Measurements from ENCODE around the gene ASRGL1. TPM values are rescaled to one million over a fixed set of nuclear protein-coding genes. Genes with fewer than 3 reads are reported as not detected.

ASRGL1 gene
- total RNA-seq, 2 experiments from 2014 or later, result 3.7 to 9.0 TPM

GRCh38 chr11:62390237-62390636 lies 53.0 kb downstream of the ASRGL1 start:
- no peak overlapping the region for H3K27ac Mint-ChIP-seq
- no peaks in the 10 kb centered on the region for H3K36me3 Mint-ChIP-seq
- peaks cover 38% of the 10 kb centered on the region for H3K27me3 Mint-ChIP-seq

GRCh38 chr11:62390722-62391121 lies 53.5 kb downstream of the ASRGL1 start:
- CTCF ChIA-PET, result interaction anchor here (1.1 to 6.9 kb wide), 5 partner anchors 9 to 165 kb away, joined by 3 to 73 read pairs (median 7); no protein-coding TSS in a partner anchor
- Mint-ChIP-seq H3K27me3 (peaks cover 38% of the 10 kb centered on the region), H3K9me3 (ENCODE audit: low read depth) (no peaks in the 10 kb centered on the region), H3K4me1 (peaks cover 11% of the 10 kb centered on the region), H3K27ac (no peak overlapping the region), H3K36me3 (no peaks in the 10 kb centered on the region), H3K4me3 (no peak overlapping the region)
- no peak for ATAC-seq
- no peak for DNase-seq

More at GRCh38 chr11:62390237-62390636, 53.0 kb downstream of the ASRGL1 start:
- no peak for ATAC-seq
- CTCF ChIA-PET, result interaction anchor here (1.0 to 6.9 kb wide), 6 partner anchors 9 to 170 kb away, joined by 3 to 73 read pairs (median 7); no protein-coding TSS in a partner anchor
- DNase-seq, result no peak
- H3K4me1 Mint-ChIP-seq, result peaks cover 13% of the 10 kb centered on the region
- no peaks in the 10 kb centered on the region for H3K9me3 Mint-ChIP-seq (ENCODE audit: low read depth)
- H3K4me3 Mint-ChIP-seq, result no peak overlapping the region

- DNase-seq, result no peak
- no peak overlapping the region for H3K4me3 Mint-ChIP-seq
Observed at GRCh38 chr11:62391642-62392425, 54.6 kb downstream of the ASRGL1 start.

GRCh38 chr11:62392506-62392905 lies 55.3 kb downstream of the ASRGL1 start:
- no peaks in the 10 kb centered on the region for H3K36me3 Mint-ChIP-seq
- no peak overlapping the region for H3K27ac Mint-ChIP-seq
- no peak overlapping the region for H3K4me3 Mint-ChIP-seq
- no peak for DNase-seq
- CTCF ChIA-PET, result interaction anchor here (0.8 to 6.9 kb wide), 13 partner anchors 8 to 302 kb away, joined by 3 to 73 read pairs (median 5); partner anchors contain the start of genes EEF1G, LBHD1, SCGB1A1 and TUT1
- no peak for ATAC-seq
- no peaks in the 10 kb centered on the region for H3K9me3 Mint-ChIP-seq (ENCODE audit: low read depth)
- peaks cover 2% of the 10 kb centered on the region for H3K4me1 Mint-ChIP-seq
- peaks cover 35% of the 10 kb centered on the region for H3K27me3 Mint-ChIP-seq

More at GRCh38 chr11:62391642-62392425, 54.6 kb downstream of the ASRGL1 start:
- H3K27ac Mint-ChIP-seq, result no peak overlapping the region
- ATAC-seq, result no peak
- H3K27me3 Mint-ChIP-seq, result peaks cover 38% of the 10 kb centered on the region
- H3K4me1 Mint-ChIP-seq, result peaks cover 5% of the 10 kb centered on the region
- H3K9me3 Mint-ChIP-seq (ENCODE audit: low read depth), result no peaks in the 10 kb centered on the region
- H3K36me3 Mint-ChIP-seq, result no peaks in the 10 kb centered on the region
- CTCF ChIA-PET, result interaction anchor here (0.8 to 6.9 kb wide), 7 partner anchors 10 to 201 kb away, joined by 3 to 73 read pairs (median 5); no protein-coding TSS in a partner anchor

GRCh38 chr11:62393061-62393611 lies 55.9 kb downstream of the ASRGL1 start:
- DNase-seq (no peak), ATAC-seq (peak; percentile 60)
- Mint-ChIP-seq H3K36me3 (no peaks in the 10 kb centered on the region), H3K9me3 (ENCODE audit: low read depth) (no peaks in the 10 kb centered on the region), H3K4me1 (peaks cover 2% of the 10 kb centered on the region), H3K27me3 (peaks cover 28% of the 10 kb centered on the region), H3K27ac (no peak overlapping the region), H3K4me3 (no peak overlapping the region)
- CTCF ChIA-PET, result interaction anchor here (0.6 to 6.9 kb wide), 18 partner anchors 8 to 313 kb away, joined by 3 to 73 read pairs (median 5); partner anchors contain the start of genes EEF1G, LBHD1, SCGB1A1 and TUT1

GRCh38 chr11:62393735-62394134 lies 56.5 kb downstream of the ASRGL1 start:
- Mint-ChIP-seq H3K4me1 (peaks cover 2% of the 10 kb centered on the region), H3K9me3 (ENCODE audit: low read depth) (no peaks in the 10 kb centered on the region), H3K27ac (no peak overlapping the region), H3K36me3 (no peaks in the 10 kb centered on the region), H3K27me3 (peaks cover 26% of the 10 kb centered on the region), H3K4me3 (no peak overlapping the region)
- CTCF ChIA-PET, result interaction anchor here (1.0 to 6.9 kb wide), 18 partner anchors 8 to 300 kb away, joined by 3 to 73 read pairs (median 13); partner anchors contain the start of genes EEF1G and SCGB1A1
- ATAC-seq (no peak), DNase-seq (no peak)

- DNase-seq, result peak; percentile 71
- Mint-ChIP-seq H3K36me3 (no peaks in the 10 kb centered on the region), H3K9me3 (ENCODE audit: low read depth) (no peaks in the 10 kb centered on the region), H3K4me1 (peaks cover 6% of the 10 kb centered on the region), H3K27me3 (peaks cover 13% of the 10 kb centered on the region), H3K4me3 (no peak overlapping the region), H3K27ac (no peak overlapping the region)
- ATAC-seq, result peak; percentile 90
- CTCF ChIA-PET, result interaction anchor here (0.6 to 6.9 kb wide), 39 partner anchors 9 to 299 kb away, joined by 3 to 73 read pairs (median 5); partner anchors contain the start of genes SCGB1A1 and TUT1
Observed at GRCh38 chr11:62394825-62395538, 57.7 kb downstream of the ASRGL1 start.

GRCh38 chr11:62395885-62396551 lies 58.8 kb downstream of the ASRGL1 start:
- Mint-ChIP-seq H3K36me3 (no peaks in the 10 kb centered on the region), H3K9me3 (ENCODE audit: low read depth) (no peaks in the 10 kb centered on the region), H3K4me1 (peaks cover 6% of the 10 kb centered on the region), H3K4me3 (no peak overlapping the region), H3K27me3 (peaks cover 10% of the 10 kb centered on the region), H3K27ac (no peak overlapping the region)
- ATAC-seq (no peak), DNase-seq (no peak)
- CTCF ChIA-PET, result interaction anchor here (0.6 to 6.9 kb wide), 20 partner anchors 10 to 324 kb away, joined by 3 to 73 read pairs (median 10); partner anchors contain the start of gene SCGB1A1

- peaks cover 24% of the 10 kb centered on the region for H3K4me1 Mint-ChIP-seq
- CTCF ChIA-PET, result interaction anchor here (1.5 to 5.3 kb wide), 3 partner anchors 20 to 163 kb away, joined by 3 to 42 read pairs (median 16); no protein-coding TSS in a partner anchor
- no peak overlapping the region for H3K27ac Mint-ChIP-seq
- no peak for DNase-seq
- H3K27me3 Mint-ChIP-seq, result no peaks in the 10 kb centered on the region
- no peak overlapping the region for H3K4me3 Mint-ChIP-seq
- ATAC-seq, result no peak
- no peaks in the 10 kb centered on the region for H3K9me3 Mint-ChIP-seq (ENCODE audit: low read depth)
- no peaks in the 10 kb centered on the region for H3K36me3 Mint-ChIP-seq
Observed at GRCh38 chr11:62398011-62398994, 61.1 kb downstream of the ASRGL1 start.

- DNase-seq (no peak), ATAC-seq (no peak)
- Mint-ChIP-seq H3K9me3 (ENCODE audit: low read depth) (no peaks in the 10 kb centered on the region), H3K27me3 (no peaks in the 10 kb centered on the region), H3K4me3 (no peak overlapping the region), H3K36me3 (no peaks in the 10 kb centered on the region), H3K4me1 (peaks cover 24% of the 10 kb centered on the region), H3K27ac (no peak overlapping the region)
- CTCF ChIA-PET, result interaction anchor here (1.5 to 5.3 kb wide), 4 partner anchors 21 to 162 kb away, joined by 3 to 42 read pairs (median 17); no protein-coding TSS in a partner anchor
Observed at GRCh38 chr11:62399172-62399877, 62.1 kb downstream of the ASRGL1 start.

- no peak overlapping the region for H3K4me3 Mint-ChIP-seq
- no peaks in the 10 kb centered on the region for H3K27me3 Mint-ChIP-seq
- no peaks in the 10 kb centered on the region for H3K36me3 Mint-ChIP-seq
- H3K9me3 Mint-ChIP-seq (ENCODE audit: low read depth), result no peaks in the 10 kb centered on the region
- ATAC-seq (no peak), DNase-seq (no peak)
- CTCF ChIA-PET, result interaction anchor here (1.5 to 5.3 kb wide), 4 partner anchors 22 to 161 kb away, joined by 3 to 42 read pairs (median 17); no protein-coding TSS in a partner anchor
- peaks cover 23% of the 10 kb centered on the region for H3K4me1 Mint-ChIP-seq
- no peak overlapping the region for H3K27ac Mint-ChIP-seq
Observed at GRCh38 chr11:62399878-62400266, 62.6 kb downstream of the ASRGL1 start.
